Gastrocnemius medialis (tissue), 4 donors: ENCODE data around the gene CCDC138.
A peak's percentile ranks its signal among the peaks of the same experiment; 100 is the strongest.

ENCODE experiments used
- POLR2A ChIP-seq, 2 donors: fragments of 450-650 bp; IDR thresholded peaks; one replicate each; pipeline ENCODE4 v1.6.1; 2017; ENCODE audit warnings: antibody characterized with exemption in 2 of 2, mild to moderate bottlenecking in 2 of 2, moderate library complexity in 2 of 2
- TF ChIP-seq, protein P1 (sequence below), 5 experiments: fragments of 450-650 bp in 3 of 5; fragments of 200-600 bp in 2 of 5; sonication (generic) in 2 of 5; IDR thresholded peaks in 4 of 5; conservative IDR thresholded peaks in 1 of 5; 1 replicate in 4 of 5; 2 replicates in 1 of 5; pipeline ENCODE4 v1.5.1; 2016 to 2019; ENCODE audit warnings: antibody characterized with exemption in 5 of 5, mild to moderate bottlenecking in 3 of 5, moderate library complexity in 3 of 5

DNA sequence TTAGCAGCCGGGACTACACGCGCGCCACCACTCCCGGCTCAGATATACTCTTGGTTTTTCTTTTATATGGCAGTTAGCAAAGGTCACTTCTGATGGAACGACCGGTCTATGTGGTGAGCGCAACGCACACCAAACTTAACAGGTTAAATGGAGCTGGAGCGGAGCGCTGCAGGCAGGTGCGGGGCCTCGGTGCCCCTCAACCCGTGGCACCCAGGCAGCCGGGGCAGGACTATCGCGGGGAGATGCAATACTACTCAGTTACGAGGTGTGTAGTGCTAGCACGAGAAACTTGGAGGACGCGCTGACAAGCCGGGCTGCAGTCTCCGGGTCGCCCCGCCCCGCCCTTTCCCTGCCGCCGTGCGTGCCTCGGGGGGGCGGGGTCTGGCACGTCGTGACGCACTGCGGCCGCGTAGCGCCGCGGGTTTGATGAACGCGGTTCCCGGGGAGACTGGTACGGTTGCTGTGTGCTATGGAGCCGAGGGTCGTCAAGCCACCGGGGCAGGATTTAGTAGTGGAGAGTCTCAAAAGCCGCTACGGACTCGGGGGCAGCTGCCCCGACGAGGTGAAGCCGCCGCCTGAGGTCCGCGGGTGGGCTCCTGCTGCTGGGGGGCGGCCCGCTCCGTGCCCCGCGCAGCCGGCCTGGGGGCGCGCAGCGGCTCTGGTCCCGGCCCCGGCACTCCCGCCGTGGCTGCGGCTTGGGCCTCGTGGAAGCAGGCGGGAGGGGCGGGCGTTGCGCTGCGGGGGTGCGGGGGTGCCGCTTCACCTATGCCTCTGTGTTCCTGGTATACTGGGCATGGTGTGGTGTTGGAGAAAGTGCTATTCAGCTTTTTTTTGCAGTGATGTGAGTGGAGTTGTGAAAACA, at the start of gene CCDC138:
- TF ChIP-seq, protein P1, sequence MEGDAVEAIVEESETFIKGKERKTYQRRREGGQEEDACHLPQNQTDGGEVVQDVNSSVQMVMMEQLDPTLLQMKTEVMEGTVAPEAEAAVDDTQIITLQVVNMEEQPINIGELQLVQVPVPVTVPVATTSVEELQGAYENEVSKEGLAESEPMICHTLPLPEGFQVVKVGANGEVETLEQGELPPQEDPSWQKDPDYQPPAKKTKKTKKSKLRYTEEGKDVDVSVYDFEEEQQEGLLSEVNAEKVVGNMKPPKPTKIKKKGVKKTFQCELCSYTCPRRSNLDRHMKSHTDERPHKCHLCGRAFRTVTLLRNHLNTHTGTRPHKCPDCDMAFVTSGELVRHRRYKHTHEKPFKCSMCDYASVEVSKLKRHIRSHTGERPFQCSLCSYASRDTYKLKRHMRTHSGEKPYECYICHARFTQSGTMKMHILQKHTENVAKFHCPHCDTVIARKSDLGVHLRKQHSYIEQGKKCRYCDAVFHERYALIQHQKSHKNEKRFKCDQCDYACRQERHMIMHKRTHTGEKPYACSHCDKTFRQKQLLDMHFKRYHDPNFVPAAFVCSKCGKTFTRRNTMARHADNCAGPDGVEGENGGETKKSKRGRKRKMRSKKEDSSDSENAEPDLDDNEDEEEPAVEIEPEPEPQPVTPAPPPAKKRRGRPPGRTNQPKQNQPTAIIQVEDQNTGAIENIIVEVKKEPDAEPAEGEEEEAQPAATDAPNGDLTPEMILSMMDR (IDR thresholded peaks at IDR 0.05 in 4 of 5, conservative IDR thresholded peaks at IDR 0.05 in 1 of 5), result no peak
- TF ChIP-seq POLR2A (IDR thresholded peaks at IDR 0.05), result peak in 1 of 2 donors; percentile 25
